GM23248 (cell line): ENCODE data around the gene SPRR2B. TPM values are rescaled to one million over a fixed set of nuclear protein-coding genes. Genes with fewer than 3 reads are reported as not detected.

Experiments used
- DNase-seq: peaks from one replicate; pipeline ENCODE4 v3.0.0-alpha.2; 2015
- H2AFZ ChIP-seq: fragments of 200-600 bp; sonication (generic); 2 replicates; pipeline ENCODE4 v1.6.1; 2016; ENCODE audit warnings: antibody characterized with exemption
- H3F3A ChIP-seq: fragments of 200-600 bp; sonication (generic); 2 replicates; pipeline ENCODE4 v1.6.1; 2016; ENCODE audit warnings: mild to moderate bottlenecking, antibody characterized with exemption, mixed run types; ENCODE audit not compliant: insufficient read depth
- H3K27ac ChIP-seq: fragments of 200-600 bp; sonication (generic); 2 replicates; pipeline ENCODE4 v1.5.1; 2016; ENCODE audit warnings: mild to moderate bottlenecking
- H3K27me3 ChIP-seq: fragments of 200-600 bp; sonication (generic); replicated peaks from 2 replicates; pipeline ENCODE4 v1.6.1; 2016; ENCODE audit warnings: mild to moderate bottlenecking; ENCODE audit not compliant: insufficient read depth
- H3K36me3 ChIP-seq: fragments of 200-600 bp; sonication (generic); 2 replicates; pipeline ENCODE4 v1.6.1; 2016; ENCODE audit warnings: low read depth, mild to moderate bottlenecking
- H3K4me1 ChIP-seq: fragments of 200-600 bp; sonication (generic); 2 replicates; pipeline ENCODE4 v1.6.1; 2016; ENCODE audit warnings: mild to moderate bottlenecking; ENCODE audit not compliant: insufficient read depth
- H3K4me2 ChIP-seq: fragments of 200-600 bp; sonication (generic); one replicate; pipeline ENCODE4 v1.6.1; 2016; ENCODE audit warnings: mild to moderate bottlenecking; ENCODE audit not compliant: unreplicated experiment
- H3K4me3 ChIP-seq: fragments of 200-600 bp; sonication (generic); 2 replicates; pipeline ENCODE4 v1.5.1; 2016; ENCODE audit warnings: mild to moderate bottlenecking
- H3K79me2 ChIP-seq: fragments of 200-600 bp; sonication (generic); 2 replicates; pipeline ENCODE4 v1.6.1; 2016; ENCODE audit warnings: mild to moderate bottlenecking; ENCODE audit not compliant: insufficient read depth
- H3K9ac ChIP-seq: fragments of 200-600 bp; sonication (generic); 2 replicates; pipeline ENCODE4 v1.6.1; 2016; ENCODE audit warnings: mild to moderate bottlenecking
- H3K9me2 ChIP-seq: fragments of 200-600 bp; sonication (generic); 2 replicates; pipeline ENCODE4 v1.6.1; 2016; ENCODE audit warnings: mixed run types, mild to moderate bottlenecking, moderate library complexity; ENCODE audit not compliant: insufficient read depth
- H3K9me3 ChIP-seq: fragments of 200-600 bp; sonication (generic); one replicate; pipeline ENCODE4 v1.6.1; 2017; ENCODE audit warnings: low read depth
- H4K20me1 ChIP-seq: fragments of 200-600 bp; sonication (generic); 2 replicates; pipeline ENCODE4 v1.6.0; 2016; ENCODE audit not compliant: insufficient read depth
- EZH2 ChIP-seq: fragments of 200-600 bp; sonication (generic); IDR thresholded peaks from 2 replicates; pipeline ENCODE4 v1.6.1; 2018; ENCODE audit warnings: antibody characterized with exemption, mild to moderate bottlenecking; ENCODE audit not compliant: insufficient read depth, poor library complexity, severe bottlenecking
- EZH2phosphoT487 ChIP-seq: fragments of 200-600 bp; sonication (generic); IDR thresholded peaks from 2 replicates; pipeline ENCODE4 v1.6.1; 2018; ENCODE audit warnings: antibody characterized with exemption, moderate library complexity, mild to moderate bottlenecking, low read depth; ENCODE audit not compliant: insufficient read depth
- WGBS, 2 experiments: methylation state at CpG; one replicate each; pipeline ENCODE4 v1.1.6; 2015 to 2017; ENCODE audit warnings: low lambda C conversion rate in 2 of 2, low coverage in 1 of 2; ENCODE audit errors: missing lambda C conversion rate in 2 of 2; 5-methylcytosine and 5-hydroxymethylcytosine counted together
- in situ Hi-C: fragments of 300-500 bp; cut with MboI; formaldehyde crosslinking; loops from 2 replicates; pipeline ENCODE4 v1.15.0; 2020
- polyA plus RNA-seq: library from polyadenylated mRNA; unstranded; fragments of >200 nt; fragmentation: Nextera tagmentation; extraction: Ambion mirVana; gene quantifications from 2 replicates; pipeline ENCODE4 v1.2.1, GENCODE V29; 2016
- total RNA-seq: library from RNA; depleted of rRNA; stranded (reverse); fragments of >200 nt; shearing (Covaris generic); gene quantifications from 2 replicates; pipeline ENCODE4 v1.2.3, GENCODE V29; 2014

Gene SPRR2B
- total and polyA plus RNA-seq, 2 experiments from 2014 or later = not detected

DNA sequence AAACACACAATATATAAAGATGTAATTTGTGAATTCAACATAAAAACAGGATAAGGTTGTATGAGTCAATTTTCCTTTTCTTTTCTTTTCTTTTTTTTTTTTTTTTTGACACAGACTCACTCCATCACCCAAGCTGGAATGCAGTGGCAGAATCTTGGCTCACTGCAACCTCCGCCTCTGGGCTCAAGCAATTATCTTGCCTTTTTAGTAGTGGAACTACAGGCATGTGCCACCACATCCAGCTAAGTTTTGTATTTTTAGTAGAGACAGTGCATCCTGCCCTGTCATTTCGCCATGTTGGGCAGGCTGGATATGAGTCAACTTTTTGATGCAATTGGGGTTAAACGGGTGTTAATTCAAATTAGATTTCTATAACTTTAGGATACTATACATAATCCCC, 10.3 kb upstream of the SPRR2B start:
- in situ Hi-C loops = no loop called here
- DNase-seq = no peak
- no peak overlapping the region for H2AFZ ChIP-seq
- no peak overlapping the region for H3K4me3 ChIP-seq
- H3K36me3 ChIP-seq = no peaks in the 10 kb centered on the region
- H3F3A ChIP-seq = no peaks in the 10 kb centered on the region
- WGBS, 2 experiments = 29 to 32% methylated on average over 3 of the region's 3 CpGs
- no peaks in the 10 kb centered on the region for H3K79me2 ChIP-seq
- no peaks in the 10 kb centered on the region for H4K20me1 ChIP-seq
- H3K27me3 ChIP-seq = no peaks in the 10 kb centered on the region
- no peaks in the 10 kb centered on the region for H3K9me2 ChIP-seq
- TF ChIP-seq EZH2 (no peak), EZH2phosphoT487 (no peak)
- H3K9me3 ChIP-seq = no peaks in the 10 kb centered on the region
- no peak overlapping the region for H3K9ac ChIP-seq
- no peak overlapping the region for H3K4me2 ChIP-seq
- H3K4me1 ChIP-seq = no peaks in the 10 kb centered on the region
- no peak overlapping the region for H3K27ac ChIP-seq

DNA sequence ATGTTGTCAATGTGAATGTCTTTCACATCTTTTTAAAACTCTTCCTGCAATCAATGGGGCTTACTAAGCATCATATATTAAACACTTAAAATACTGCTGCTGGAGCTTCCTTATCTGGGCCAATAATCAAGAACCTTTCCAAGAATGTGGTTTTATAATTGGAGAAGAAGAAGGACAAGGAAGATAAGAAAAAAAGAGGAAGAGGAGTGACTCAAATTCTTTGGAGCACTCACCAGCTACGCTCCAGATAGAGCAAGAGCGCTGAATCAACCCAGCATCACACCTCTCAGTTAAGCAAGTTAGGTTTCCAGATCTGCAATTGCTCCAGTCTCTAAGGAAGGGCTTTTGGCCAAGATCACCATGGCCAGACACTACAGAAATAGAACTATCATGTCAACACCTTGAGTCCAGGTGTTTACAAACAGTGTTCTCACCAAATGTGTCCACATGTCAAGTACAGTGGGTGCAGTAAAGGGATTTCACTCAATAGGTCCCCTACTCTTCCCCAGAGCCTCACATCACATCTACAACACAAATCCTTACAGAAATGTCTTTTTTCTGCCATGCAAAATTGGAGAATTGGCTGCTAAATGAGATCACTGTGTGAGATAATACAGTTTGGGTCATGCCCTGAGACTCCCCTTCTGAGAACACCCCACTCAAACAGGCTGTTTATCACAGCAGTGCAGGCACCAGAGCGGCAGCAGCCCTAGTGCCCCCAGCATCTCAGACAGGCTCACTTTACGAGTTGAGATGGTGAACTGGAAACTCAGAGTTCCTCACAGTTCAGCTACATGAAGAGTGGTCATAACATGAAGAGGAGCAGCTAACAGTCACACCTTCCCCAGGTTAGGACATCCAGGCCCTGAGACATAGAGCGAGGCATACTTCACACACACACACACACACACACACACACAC, 1.7 kb upstream of the SPRR2B start:
- H3K9me2 ChIP-seq = no peaks in the 10 kb centered on the region
- 21% methylated on average over 5 of the region's 5 CpGs for WGBS, 2 experiments
- no peak overlapping the region for H3K4me2 ChIP-seq
- H3K9me3 ChIP-seq = no peaks in the 10 kb centered on the region
- H3K27me3 ChIP-seq = peaks cover 3% of the 10 kb centered on the region; the same call in 1 of the 2 replicates
- in situ Hi-C loops = no loop called here
- H3F3A ChIP-seq = no peaks in the 10 kb centered on the region
- no peaks in the 10 kb centered on the region for H3K36me3 ChIP-seq
- no peaks in the 10 kb centered on the region for H3K4me1 ChIP-seq
- no peak overlapping the region for H2AFZ ChIP-seq
- H3K27ac ChIP-seq = no peak overlapping the region
- H4K20me1 ChIP-seq = no peaks in the 10 kb centered on the region
- TF ChIP-seq EZH2 (no peak), EZH2phosphoT487 (no peak)
- H3K4me3 ChIP-seq = no peak overlapping the region
- no peaks in the 10 kb centered on the region for H3K79me2 ChIP-seq
- no peak overlapping the region for H3K9ac ChIP-seq
- no peak for DNase-seq

DNA sequence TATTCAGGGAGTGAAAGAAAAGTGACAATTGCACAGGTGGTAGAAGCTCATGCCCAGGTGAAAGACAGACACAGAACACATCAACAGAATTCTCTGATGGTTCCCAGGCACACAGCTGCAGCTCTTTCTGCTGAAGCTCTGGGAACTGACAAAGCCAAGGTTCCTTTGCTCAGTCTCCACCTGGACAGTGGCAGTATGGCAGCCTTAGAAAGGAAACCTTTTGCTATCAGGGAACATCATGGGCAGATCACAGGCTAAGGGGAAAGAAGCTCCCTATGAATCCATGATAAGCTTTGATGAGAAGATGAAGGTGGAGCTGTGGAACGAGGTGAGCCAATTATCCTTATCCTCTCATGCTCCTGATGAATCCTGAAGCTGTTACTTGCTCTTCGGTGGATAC, 1.2 kb downstream of the SPRR2B start:
- H3K36me3 ChIP-seq = no peaks in the 10 kb centered on the region
- H3K27me3 ChIP-seq = no peaks in the 10 kb centered on the region
- no peak overlapping the region for H3K4me2 ChIP-seq
- H3K9me2 ChIP-seq = no peaks in the 10 kb centered on the region
- 13 to 18% methylated on average over 2 of the region's 2 CpGs for WGBS, 2 experiments
- no peaks in the 10 kb centered on the region for H3K9me3 ChIP-seq
- no peak overlapping the region for H2AFZ ChIP-seq
- no peaks in the 10 kb centered on the region for H4K20me1 ChIP-seq
- H3K4me3 ChIP-seq = no peak overlapping the region
- no peaks in the 10 kb centered on the region for H3K79me2 ChIP-seq
- no peaks in the 10 kb centered on the region for H3K4me1 ChIP-seq
- in situ Hi-C loops = no loop called here
- no peak overlapping the region for H3K27ac ChIP-seq
- no peaks in the 10 kb centered on the region for H3F3A ChIP-seq
- TF ChIP-seq EZH2 (no peak), EZH2phosphoT487 (no peak)
- no peak for DNase-seq
- H3K9ac ChIP-seq = no peak overlapping the region

DNA sequence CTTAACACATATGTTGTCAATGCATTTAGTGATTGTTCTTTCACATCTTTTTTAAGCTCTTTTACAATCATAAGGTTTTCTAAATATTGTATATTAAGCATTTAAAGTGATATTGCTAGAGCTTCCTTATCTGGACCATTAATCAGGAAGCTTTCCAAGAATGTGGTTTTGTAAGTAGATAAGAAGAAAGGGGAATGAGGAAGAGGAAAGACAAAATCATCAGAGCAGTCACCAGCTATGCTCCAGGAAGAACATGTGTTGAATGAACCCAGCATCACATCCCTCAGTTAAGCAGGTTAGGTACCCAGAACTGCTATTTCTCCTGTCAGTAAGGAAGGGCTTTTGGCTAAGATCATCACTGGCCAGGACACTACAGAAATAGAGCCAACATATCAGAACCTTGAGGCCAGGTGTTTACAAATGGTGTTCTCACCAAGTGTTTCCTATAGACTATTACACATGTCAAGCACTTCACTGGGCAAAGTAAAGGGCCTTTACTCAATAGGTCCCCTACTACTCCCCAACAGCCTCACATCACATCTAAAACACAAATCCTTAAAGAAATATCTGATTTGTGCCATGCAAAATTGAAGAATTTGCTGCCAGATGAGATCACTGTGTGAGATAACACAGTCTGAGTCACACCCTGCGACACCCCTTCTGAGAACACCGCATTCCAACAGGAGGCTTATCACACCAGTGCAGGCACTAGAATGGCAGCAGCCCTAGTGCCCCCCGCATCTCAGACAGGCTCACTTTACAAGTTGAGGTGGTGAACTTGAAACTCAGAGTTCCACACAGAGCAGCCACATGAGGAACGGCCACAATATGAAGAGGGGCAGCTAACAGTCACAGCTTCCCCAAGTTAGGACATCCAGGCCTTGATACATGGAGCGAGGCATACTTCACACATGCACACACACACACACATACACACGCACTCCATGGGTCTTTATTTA, 12.3 kb downstream of the SPRR2B start:
- H3K4me2 ChIP-seq = no peak overlapping the region
- no peaks in the 10 kb centered on the region for H3K79me2 ChIP-seq
- no peak overlapping the region for H3K4me3 ChIP-seq
- TF ChIP-seq EZH2 (no peak), EZH2phosphoT487 (no peak)
- WGBS, 2 experiments = 36 to 44% methylated on average over 6 of the region's 6 CpGs
- no peak for DNase-seq
- H3K36me3 ChIP-seq = no peaks in the 10 kb centered on the region
- no peaks in the 10 kb centered on the region for H4K20me1 ChIP-seq
- H3F3A ChIP-seq = no peaks in the 10 kb centered on the region
- H3K27me3 ChIP-seq = peaks cover 10% of the 10 kb centered on the region
- no peak overlapping the region for H3K27ac ChIP-seq
- in situ Hi-C loops = no loop called here
- H3K9ac ChIP-seq = no peak overlapping the region
- no peaks in the 10 kb centered on the region for H3K4me1 ChIP-seq
- no peaks in the 10 kb centered on the region for H3K9me3 ChIP-seq
- H3K9me2 ChIP-seq = no peaks in the 10 kb centered on the region
- no peak overlapping the region for H2AFZ ChIP-seq
